HCT116 (cell line): ENCODE results near the gene LRP1.

Source experiments
- POLR2A ChIP-seq: IDR thresholded peaks from 2 replicates; pipeline ENCODE4 v1.7.0; 2011; ENCODE audit warnings: borderline replicate concordance; ENCODE audit not compliant: insufficient read depth, insufficient read length; ENCODE audit errors: extremely low read depth
- TF ChIP-seq, protein P1 (sequence below): IDR thresholded peaks from 2 replicates; pipeline ENCODE4 v1.6.1; 2011; ENCODE audit warnings: mild to moderate bottlenecking, low read length, moderate library complexity; ENCODE audit not compliant: insufficient replicate concordance; ENCODE audit errors: extremely low read depth
- TF ChIP-seq, protein P2 (sequence below), 3 experiments: fragments of 200-600 bp in 1 of 3; sonication (generic) in 1 of 3; IDR thresholded peaks in 2 of 3; conservative IDR thresholded peaks in 1 of 3; 2 replicates each; pipeline ENCODE4 v1.5.1; 2012 to 2017; ENCODE audit warnings: low read depth in 2 of 3, low read length in 2 of 3, antibody characterized with exemption in 1 of 3, borderline replicate concordance in 1 of 3, control low read depth in 1 of 3, mild to moderate bottlenecking in 1 of 3, mixed read lengths in 1 of 3, mixed run types in 1 of 3, moderate library complexity in 1 of 3; ENCODE audit not compliant: insufficient read depth in 1 of 3

- TF ChIP-seq, protein P1, sequence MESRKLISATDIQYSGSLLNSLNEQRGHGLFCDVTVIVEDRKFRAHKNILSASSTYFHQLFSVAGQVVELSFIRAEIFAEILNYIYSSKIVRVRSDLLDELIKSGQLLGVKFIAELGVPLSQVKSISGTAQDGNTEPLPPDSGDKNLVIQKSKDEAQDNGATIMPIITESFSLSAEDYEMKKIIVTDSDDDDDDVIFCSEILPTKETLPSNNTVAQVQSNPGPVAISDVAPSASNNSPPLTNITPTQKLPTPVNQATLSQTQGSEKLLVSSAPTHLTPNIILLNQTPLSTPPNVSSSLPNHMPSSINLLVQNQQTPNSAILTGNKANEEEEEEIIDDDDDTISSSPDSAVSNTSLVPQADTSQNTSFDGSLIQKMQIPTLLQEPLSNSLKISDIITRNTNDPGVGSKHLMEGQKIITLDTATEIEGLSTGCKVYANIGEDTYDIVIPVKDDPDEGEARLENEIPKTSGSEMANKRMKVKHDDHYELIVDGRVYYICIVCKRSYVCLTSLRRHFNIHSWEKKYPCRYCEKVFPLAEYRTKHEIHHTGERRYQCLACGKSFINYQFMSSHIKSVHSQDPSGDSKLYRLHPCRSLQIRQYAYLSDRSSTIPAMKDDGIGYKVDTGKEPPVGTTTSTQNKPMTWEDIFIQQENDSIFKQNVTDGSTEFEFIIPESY = no peak
- TF ChIP-seq, protein P2, sequence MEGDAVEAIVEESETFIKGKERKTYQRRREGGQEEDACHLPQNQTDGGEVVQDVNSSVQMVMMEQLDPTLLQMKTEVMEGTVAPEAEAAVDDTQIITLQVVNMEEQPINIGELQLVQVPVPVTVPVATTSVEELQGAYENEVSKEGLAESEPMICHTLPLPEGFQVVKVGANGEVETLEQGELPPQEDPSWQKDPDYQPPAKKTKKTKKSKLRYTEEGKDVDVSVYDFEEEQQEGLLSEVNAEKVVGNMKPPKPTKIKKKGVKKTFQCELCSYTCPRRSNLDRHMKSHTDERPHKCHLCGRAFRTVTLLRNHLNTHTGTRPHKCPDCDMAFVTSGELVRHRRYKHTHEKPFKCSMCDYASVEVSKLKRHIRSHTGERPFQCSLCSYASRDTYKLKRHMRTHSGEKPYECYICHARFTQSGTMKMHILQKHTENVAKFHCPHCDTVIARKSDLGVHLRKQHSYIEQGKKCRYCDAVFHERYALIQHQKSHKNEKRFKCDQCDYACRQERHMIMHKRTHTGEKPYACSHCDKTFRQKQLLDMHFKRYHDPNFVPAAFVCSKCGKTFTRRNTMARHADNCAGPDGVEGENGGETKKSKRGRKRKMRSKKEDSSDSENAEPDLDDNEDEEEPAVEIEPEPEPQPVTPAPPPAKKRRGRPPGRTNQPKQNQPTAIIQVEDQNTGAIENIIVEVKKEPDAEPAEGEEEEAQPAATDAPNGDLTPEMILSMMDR (IDR thresholded peaks at IDR 0.05 in 2 of 3, conservative IDR thresholded peaks at IDR 0.05 in 1 of 3; ENCODE audit: borderline replicate concordance in 1 of 3, insufficient read depth in 1 of 3, low read depth in 2 of 3, low read length in 2 of 3) = no peak
- no peak for TF ChIP-seq POLR2A
Measured at GRCh38 chr12:57195611-57196371, 67.5 kb downstream of the LRP1 start.
